SK-N-SH treated with all-trans-retinoic acid at 6 μM for 48 hours (cell line): ENCODE results near the gene PCSK5.

ENCODE experiments used
- ATAC-seq: fragments of 200-7000 bp; cut with Tn5 transposase; 3 replicates; pipeline ENCODE4 v1.9.1; 2020; ENCODE audit warnings: mild to moderate bottlenecking, moderate library complexity
- ARNTL ChIP-seq: fragments of 450-650 bp; formaldehyde crosslinking; IDR thresholded peaks from 2 replicates; pipeline ENCODE4 v1.5.0; 2020; ENCODE audit warnings: low read depth, mild to moderate bottlenecking, moderate library complexity, borderline replicate concordance
- BACH2 ChIP-seq: fragments of 250-450 bp; sonication (Bioruptor Pico); IDR thresholded peaks from 2 replicates; pipeline ENCODE4 v1.9.0; 2021; ENCODE audit warnings: mild to moderate bottlenecking, borderline replicate concordance
- CREB5 ChIP-seq: fragments of 250-450 bp; sonication (Bioruptor Pico); IDR thresholded peaks from 2 replicates; pipeline ENCODE4 v1.5.1; 2020; ENCODE audit warnings: low read depth, mild to moderate bottlenecking, moderate library complexity
- CSDC2 ChIP-seq: fragments of 250-450 bp; sonication (Bioruptor Pico); IDR thresholded peaks from 2 replicates; pipeline ENCODE4 v1.5.0; 2020; ENCODE audit warnings: mild to moderate bottlenecking, moderate library complexity
- CSRNP3 ChIP-seq: fragments of 250-450 bp; sonication (Bioruptor Pico); IDR thresholded peaks from 2 replicates; pipeline ENCODE4 v1.5.1; 2021; ENCODE audit warnings: mild to moderate bottlenecking, moderate library complexity
- ESRRG ChIP-seq: fragments of 250-450 bp; sonication (Bioruptor Pico); IDR thresholded peaks from 2 replicates; pipeline ENCODE4 v1.6.1; 2021; ENCODE audit warnings: mild to moderate bottlenecking
- GLIS3 ChIP-seq: fragments of 250-450 bp; sonication (Bioruptor Pico); IDR thresholded peaks from 2 replicates; pipeline ENCODE4 v1.5.0; 2020; ENCODE audit warnings: mild to moderate bottlenecking, moderate library complexity
- ISL1 ChIP-seq: fragments of 250-450 bp; sonication (Bioruptor Pico); IDR thresholded peaks from 2 replicates; pipeline ENCODE4 v2.1.2; 2022; ENCODE audit warnings: mild to moderate bottlenecking, moderate library complexity
- OSR1 ChIP-seq: fragments of 250-450 bp; sonication (Bioruptor Pico); IDR thresholded peaks from 2 replicates; pipeline ENCODE4 v1.8.0; 2022; ENCODE audit warnings: moderate library complexity, mild to moderate bottlenecking, inconsistent platforms
- PATZ1 ChIP-seq: fragments of 250-450 bp; sonication (Bioruptor Pico); IDR thresholded peaks from 2 replicates; pipeline ENCODE4 v1.8.0; 2020; ENCODE audit warnings: mild to moderate bottlenecking, moderate library complexity, borderline replicate concordance
- RARB ChIP-seq: fragments of 250-450 bp; sonication (Bioruptor Pico); IDR thresholded peaks from 2 replicates; pipeline ENCODE4 v1.8.0; 2021; ENCODE audit warnings: mild to moderate bottlenecking, moderate library complexity
- SNAI2 ChIP-seq: fragments of 250-450 bp; sonication (Bioruptor Pico); IDR thresholded peaks from 2 replicates; pipeline ENCODE4 v1.5.0; 2020; ENCODE audit warnings: mild to moderate bottlenecking, moderate library complexity
- TCF4 ChIP-seq: fragments of 250-450 bp; sonication (Bioruptor Pico); IDR thresholded peaks from 2 replicates; pipeline ENCODE4 v1.8.0; 2021; ENCODE audit warnings: mild to moderate bottlenecking, moderate library complexity, borderline replicate concordance
- TOX ChIP-seq: fragments of 250-450 bp; sonication (Bioruptor Pico); IDR thresholded peaks from 2 replicates; pipeline ENCODE4 v1.8.0; 2021; ENCODE audit warnings: mild to moderate bottlenecking, moderate library complexity, borderline replicate concordance
- TSHZ2 ChIP-seq: fragments of 250-450 bp; sonication (Bioruptor Pico); IDR thresholded peaks from 2 replicates; pipeline ENCODE4 v1.5.0; 2020; ENCODE audit warnings: mild to moderate bottlenecking, moderate library complexity
- ZC3H10 ChIP-seq: fragments of 250-450 bp; sonication (Bioruptor Pico); IDR thresholded peaks from 2 replicates; pipeline ENCODE4 v1.5.1; 2021; ENCODE audit warnings: mild to moderate bottlenecking, moderate library complexity
- ZFP30 ChIP-seq: fragments of 450-650 bp; formaldehyde crosslinking; IDR thresholded peaks from 2 replicates; pipeline ENCODE4 v1.5.0; 2022; ENCODE audit warnings: mild to moderate bottlenecking, moderate library complexity
- ZNF70 ChIP-seq: fragments of 450-650 bp; formaldehyde crosslinking; IDR thresholded peaks from 2 replicates; pipeline ENCODE4 v1.5.0; 2020; ENCODE audit warnings: mild to moderate bottlenecking, moderate library complexity
- ZNF8 ChIP-seq: fragments of 450-650 bp; formaldehyde crosslinking; IDR thresholded peaks from 2 replicates; pipeline ENCODE4 v1.5.0; 2020; ENCODE audit warnings: mild to moderate bottlenecking, moderate library complexity
- TF ChIP-seq, protein P1 (sequence below): fragments of 250-450 bp; sonication (Bioruptor Pico); IDR thresholded peaks from 2 replicates; pipeline ENCODE4 v1.8.0; 2021; ENCODE audit warnings: low read depth, mild to moderate bottlenecking, moderate library complexity, borderline replicate concordance

The PCSK5 gene

DNA sequence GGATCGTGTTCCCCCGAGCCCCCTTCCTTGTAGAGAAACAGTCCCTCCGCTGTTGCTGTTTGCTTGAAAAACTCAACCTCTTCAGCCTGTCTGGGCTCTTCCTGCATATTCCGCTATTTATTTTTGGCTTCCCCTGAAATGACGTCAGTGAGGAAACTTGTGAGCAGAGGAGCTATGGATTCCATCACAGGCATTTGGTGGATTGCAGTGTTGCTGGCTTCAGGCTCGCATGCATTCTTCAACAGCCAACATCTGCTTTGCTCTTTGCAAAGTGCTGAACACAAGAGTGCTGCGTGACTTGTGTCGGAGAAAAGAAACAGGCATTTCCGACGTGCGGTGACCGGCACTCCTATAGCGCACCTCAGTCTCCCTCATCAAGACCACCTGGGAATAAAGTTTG lies 271.1 kb downstream of the PCSK5 start (continued):
- TF ChIP-seq, protein P1, sequence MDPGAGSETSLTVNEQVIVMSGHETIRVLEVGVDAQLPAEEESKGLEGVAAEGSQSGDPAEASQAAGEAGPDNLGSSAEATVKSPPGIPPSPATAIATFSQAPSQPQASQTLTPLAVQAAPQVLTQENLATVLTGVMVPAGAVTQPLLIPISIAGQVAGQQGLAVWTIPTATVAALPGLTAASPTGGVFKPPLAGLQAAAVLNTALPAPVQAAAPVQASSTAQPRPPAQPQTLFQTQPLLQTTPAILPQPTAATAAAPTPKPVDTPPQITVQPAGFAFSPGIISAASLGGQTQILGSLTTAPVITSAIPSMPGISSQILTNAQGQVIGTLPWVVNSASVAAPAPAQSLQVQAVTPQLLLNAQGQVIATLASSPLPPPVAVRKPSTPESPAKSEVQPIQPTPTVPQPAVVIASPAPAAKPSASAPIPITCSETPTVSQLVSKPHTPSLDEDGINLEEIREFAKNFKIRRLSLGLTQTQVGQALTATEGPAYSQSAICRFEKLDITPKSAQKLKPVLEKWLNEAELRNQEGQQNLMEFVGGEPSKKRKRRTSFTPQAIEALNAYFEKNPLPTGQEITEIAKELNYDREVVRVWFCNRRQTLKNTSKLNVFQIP (CRISPR knock-in tag): no peak
- TF ChIP-seq RARB: no peak
- no peak for TF ChIP-seq ZFP30 (CRISPR knock-in tag)

DNA sequence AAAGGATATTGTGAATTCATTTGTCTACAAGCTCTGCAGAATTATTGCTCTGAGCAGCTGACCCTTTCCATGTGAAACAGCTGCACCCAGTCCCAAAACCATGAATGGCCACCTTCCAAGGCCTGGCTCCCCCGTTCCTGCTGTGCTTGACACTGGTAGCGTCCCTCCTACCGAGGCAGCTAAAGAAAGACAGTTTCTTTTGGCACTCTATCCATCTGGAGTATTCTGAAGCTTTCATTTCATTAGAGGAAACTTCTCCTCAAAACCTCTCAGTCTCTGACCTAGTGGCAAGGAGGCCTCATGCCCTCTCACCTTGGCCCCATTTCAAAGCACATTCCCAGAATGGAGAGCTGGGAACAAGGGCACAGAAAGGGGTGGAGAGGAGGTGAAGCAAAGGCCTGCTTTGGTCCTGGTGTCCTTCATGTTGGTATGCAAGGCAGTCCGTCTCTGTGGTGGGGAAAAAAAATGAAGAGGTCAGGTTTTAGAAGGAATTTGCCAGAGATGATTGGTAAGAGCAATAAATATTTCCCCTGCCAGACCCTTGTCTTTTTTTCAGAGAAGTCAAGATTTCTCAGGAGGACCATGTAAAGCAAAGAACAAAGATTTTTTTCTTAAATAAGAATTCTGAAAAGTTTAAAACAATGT lies 271.7 kb downstream of the PCSK5 start:
- no peak for ATAC-seq
- no peak for TF ChIP-seq TCF4 (CRISPR knock-in tag)
- no peak for TF ChIP-seq RARB
- TF ChIP-seq GLIS3: no peak
- no peak for TF ChIP-seq ZFP30 (CRISPR knock-in tag)
- TF ChIP-seq TSHZ2: no peak
- TF ChIP-seq ISL1 (CRISPR knock-in tag): no peak
- no peak for TF ChIP-seq PATZ1 (CRISPR knock-in tag)
- TF ChIP-seq CSRNP3 (CRISPR knock-in tag): no peak
- TF ChIP-seq ESRRG: no peak
- no peak for TF ChIP-seq TOX
- TF ChIP-seq, protein P1 (CRISPR knock-in tag): no peak
- TF ChIP-seq ZNF70: no peak
- no peak for TF ChIP-seq OSR1 (CRISPR knock-in tag)
- TF ChIP-seq ZNF8 (CRISPR knock-in tag): no peak
- TF ChIP-seq CSDC2 (CRISPR knock-in tag): no peak
- no peak for TF ChIP-seq CREB5 (CRISPR knock-in tag)
- no peak for TF ChIP-seq BACH2 (CRISPR knock-in tag)

DNA sequence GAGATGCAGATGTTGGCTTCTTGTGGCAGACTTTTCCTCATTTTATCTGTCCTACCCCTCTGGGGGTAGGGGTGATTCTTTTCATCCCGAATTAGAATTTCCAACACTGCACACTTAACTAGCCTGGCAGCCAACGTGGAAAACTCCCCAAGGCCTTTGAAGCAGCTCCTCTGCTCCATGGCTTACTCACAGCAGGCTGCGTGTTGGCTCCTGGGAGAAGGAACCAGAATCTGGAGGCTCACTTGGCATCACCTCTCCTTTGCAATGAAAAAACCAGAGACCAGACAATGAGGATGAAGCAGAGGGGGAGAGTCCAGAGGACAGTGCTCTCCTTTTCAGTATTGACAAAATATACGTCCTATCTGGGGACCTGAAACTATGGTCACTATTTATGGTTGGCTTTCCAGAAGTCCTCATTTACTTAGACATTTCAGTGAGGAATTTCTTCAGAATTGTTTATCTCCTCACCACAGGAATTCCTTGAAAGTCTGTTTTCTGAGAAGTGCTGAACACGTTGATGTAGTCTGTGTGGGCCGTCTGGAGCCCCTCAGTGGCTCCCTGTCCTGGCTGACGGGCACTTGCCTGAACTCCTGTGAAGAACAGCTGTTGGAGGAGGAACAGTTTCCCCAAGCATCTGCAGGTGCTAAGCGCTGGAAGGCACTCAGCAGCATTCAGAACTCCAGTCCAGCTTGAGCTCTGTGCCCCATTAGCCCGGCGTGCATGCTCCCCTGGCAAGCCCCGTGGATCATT lies 272.5 kb downstream of the PCSK5 start:
- no peak for ATAC-seq
- TF ChIP-seq PATZ1 (CRISPR knock-in tag) (no peak), TCF4 (CRISPR knock-in tag) (no peak), SNAI2 (CRISPR knock-in tag) (no peak), OSR1 (CRISPR knock-in tag) (no peak), CSDC2 (CRISPR knock-in tag) (no peak), TOX (no peak), ZC3H10 (CRISPR knock-in tag) (no peak), GLIS3 (no peak), ISL1 (CRISPR knock-in tag) (no peak), ARNTL (no peak)
- TF ChIP-seq, protein P1 (CRISPR knock-in tag): no peak
